CD4-positive, alpha-beta T cell treated with Interleukin-15 for 1 hour (primary cell): ENCODE measurements around the gene CRTC3.
A peak's percentile ranks its signal among the peaks of the same experiment; 100 is the strongest.
"Not testable (repeated sequence)": the region's sequence is repeated elsewhere in the genome, so short reads cannot be mapped to it uniquely, and the experiment has no call there.

Experiments used
- DNase-seq: peaks from one replicate; pipeline ENCODE4 v3.0.0-alpha.2; 2020

CRTC3 gene

GRCh38 chr15:90654233-90655136 is 124.8 kb downstream of the CRTC3 start:
- DNase-seq, result peak; percentile 32

- DNase-seq, result peak; percentile 70
Measured at GRCh38 chr15:90657520-90658172, 127.9 kb downstream of the CRTC3 start.

- DNase-seq, result no peak
Measured at GRCh38 chr15:90659481-90659880, 129.8 kb downstream of the CRTC3 start.

GRCh38 chr15:90660195-90660998 is 130.7 kb downstream of the CRTC3 start:
- peak; percentile 75 for DNase-seq

- not testable (repeated sequence) for DNase-seq
Measured at GRCh38 chr15:90660999-90661330, 131.2 kb downstream of the CRTC3 start.

GRCh38 chr15:90664081-90664461 is 134.3 kb downstream of the CRTC3 start:
- DNase-seq, result not testable (repeated sequence)

- DNase-seq, result no peak
Measured at GRCh38 chr15:90664650-90665287, 135.0 kb downstream of the CRTC3 start.

GRCh38 chr15:90665288-90666134 is 135.8 kb downstream of the CRTC3 start:
- peak; percentile 59 for DNase-seq

- DNase-seq, result no peak
Measured at GRCh38 chr15:90666135-90666909, 136.6 kb downstream of the CRTC3 start.

- DNase-seq, result no peak
Measured at GRCh38 chr15:90667073-90667754, 137.5 kb downstream of the CRTC3 start.

- not testable (repeated sequence) for DNase-seq
Measured at GRCh38 chr15:90667755-90668345, 138.1 kb downstream of the CRTC3 start.

GRCh38 chr15:90670631-90671030 is 140.9 kb downstream of the CRTC3 start:
- DNase-seq, result not testable (repeated sequence)

GRCh38 chr15:90671216-90671615 is 141.5 kb downstream of the CRTC3 start:
- DNase-seq, result no peak

GRCh38 chr15:90673357-90673756 is 143.6 kb downstream of the CRTC3 start:
- not testable (repeated sequence) for DNase-seq

GRCh38 chr15:90674476-90674875 is 144.8 kb downstream of the CRTC3 start:
- DNase-seq, result no peak

GRCh38 chr15:90675464-90675863 is 145.7 kb downstream of the CRTC3 start:
- no peak for DNase-seq

- DNase-seq, result no peak
Measured at GRCh38 chr15:90677807-90678790, 148.4 kb downstream of the CRTC3 start.

GRCh38 chr15:90679959-90680358 is 150.2 kb downstream of the CRTC3 start:
- DNase-seq, result no peak
